ENCODE measurements around the gene ADCYAP1.

Gene ADCYAP1

GRCh38 chr18:955384-956066 lies 50.9 kb downstream of the ADCYAP1 start:
- TF ChIP-seq CTCF (IDR thresholded peaks at IDR 0.05; ENCODE audit: control insufficient read depth, insufficient read depth, low read depth, low read length, missing control alignments) = no peak
- no peak for DNase-seq (ENCODE audit: low read depth)
- H3K4me3 ChIP-seq (ENCODE audit: control insufficient read depth, low read depth, low read length) = no peak overlapping the region

- no peak overlapping the region for H3K4me3 ChIP-seq (ENCODE audit: control insufficient read depth, low read depth, low read length)
- no peak for DNase-seq (ENCODE audit: low read depth)
- TF ChIP-seq CTCF (IDR thresholded peaks at IDR 0.05; ENCODE audit: control insufficient read depth, insufficient read depth, low read depth, low read length, missing control alignments) = no peak
Observed at GRCh38 chr18:957829-958228, 53.2 kb downstream of the ADCYAP1 start.

GRCh38 chr18:959854-960253 lies 55.2 kb downstream of the ADCYAP1 start:
- DNase-seq (ENCODE audit: low read depth) = no peak
- no peak overlapping the region for H3K4me3 ChIP-seq (ENCODE audit: control insufficient read depth, low read depth, low read length)
- TF ChIP-seq CTCF (IDR thresholded peaks at IDR 0.05; ENCODE audit: control insufficient read depth, insufficient read depth, low read depth, low read length, missing control alignments) = no peak

Measured in AG09309 (cell line).